ENCODE measurements around the gene ADCY3. TPM values are rescaled to one million over a fixed set of nuclear protein-coding genes. Genes with fewer than 3 reads are reported as not detected.

The ADCY3 gene
- total RNA-seq (ENCODE audit: low replicate concordance) = 42.0 and 50.3 TPM in 2 replicates

GRCh38 chr2:24920098-24920808, at the start of gene ADCY3:
TSS of gene ADCY3 (minus strand) at chr2:24920237. CDS start at chr2:24918987, 1,250 bp downstream.
- peak within 1 kb of the TSS; percentile 76 for H3K4me3 ChIP-seq (ENCODE audit: low read depth, low read length)
- no peak for TF ChIP-seq CTCF (IDR thresholded peaks at IDR 0.05; ENCODE audit: insufficient read depth, low read length)
- peak; percentile 29 for DNase-seq (ENCODE audit: low read depth)

GRCh38 chr2:24969784-24970183, 49.7 kb upstream of the ADCY3 start:
- peak; percentile 10 for DNase-seq (ENCODE audit: low read depth)

GRCh38 chr2:24961903-24962302, 41.9 kb upstream of the ADCY3 start:
- TF ChIP-seq CTCF (IDR thresholded peaks at IDR 0.05; ENCODE audit: insufficient read depth, low read length) = no peak
- DNase-seq (ENCODE audit: low read depth) = no peak

More at GRCh38 chr2:24969784-24970183, 49.7 kb upstream of the ADCY3 start:
- H3K4me3 ChIP-seq (ENCODE audit: low read depth, low read length) = no peak overlapping the region
- TF ChIP-seq CTCF (IDR thresholded peaks at IDR 0.05; ENCODE audit: insufficient read depth, low read length) = no peak

GRCh38 chr2:24959761-24960160, 39.7 kb upstream of the ADCY3 start:
- H3K4me3 ChIP-seq (ENCODE audit: low read depth, low read length) = no peak overlapping the region
- no peak for DNase-seq (ENCODE audit: low read depth)
- TF ChIP-seq CTCF (IDR thresholded peaks at IDR 0.05; ENCODE audit: insufficient read depth, low read length) = no peak

More at GRCh38 chr2:24961903-24962302, 41.9 kb upstream of the ADCY3 start:
- H3K4me3 ChIP-seq (ENCODE audit: low read depth, low read length) = no peak overlapping the region

- DNase-seq (ENCODE audit: low read depth) = no peak
- no peak overlapping the region for H3K4me3 ChIP-seq (ENCODE audit: low read depth, low read length)
- TF ChIP-seq CTCF (IDR thresholded peaks at IDR 0.05; ENCODE audit: insufficient read depth, low read length) = no peak
These were observed 38.4 kb upstream of the ADCY3 start for GRCh38 chr2:24958411-24958935.

GRCh38 chr2:24957976-24958375, 37.9 kb upstream of the ADCY3 start:
- no peak overlapping the region for H3K4me3 ChIP-seq (ENCODE audit: low read depth, low read length)
- no peak for TF ChIP-seq CTCF (IDR thresholded peaks at IDR 0.05; ENCODE audit: insufficient read depth, low read length)
- DNase-seq (ENCODE audit: low read depth) = no peak
